Measurements from ENCODE around the gene CHRM1.

DNA sequence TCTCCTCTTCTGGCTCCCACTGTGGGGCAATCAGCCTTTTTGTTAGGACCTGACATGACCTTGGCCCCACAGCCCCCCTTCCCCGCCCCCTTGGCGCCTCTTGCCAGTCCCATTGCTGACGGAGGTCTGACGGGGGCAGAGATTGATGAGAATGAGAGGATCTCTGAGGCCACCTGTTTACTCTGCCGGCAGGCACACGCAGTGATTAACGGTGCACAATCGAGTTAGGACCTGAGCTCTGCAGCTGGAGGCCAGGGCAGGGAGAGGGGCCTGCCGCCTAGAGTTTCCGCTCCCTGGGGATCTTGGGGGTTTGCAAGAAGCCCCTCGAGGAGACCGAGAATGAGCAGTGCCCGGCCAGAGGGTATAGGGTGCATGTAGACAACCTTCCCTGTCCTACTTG is 6.8 kb upstream of the CHRM1 start:
- TF ChIP-seq MYC (CRISPR knock-in tag; IDR thresholded peaks at IDR 0.05; ENCODE audit: borderline replicate concordance) (no peak), CENPX (CRISPR knock-in tag; IDR thresholded peaks at IDR 0.05) (no peak), MEIS2 (CRISPR knock-in tag; IDR thresholded peaks at IDR 0.05) (no peak), POLR2A (IDR thresholded peaks at IDR 0.05; ENCODE audit: insufficient read depth in 1 of 2, low read depth in 2 of 2, low read length in 2 of 2) (no peak)
- TF ChIP-seq, protein P1, sequence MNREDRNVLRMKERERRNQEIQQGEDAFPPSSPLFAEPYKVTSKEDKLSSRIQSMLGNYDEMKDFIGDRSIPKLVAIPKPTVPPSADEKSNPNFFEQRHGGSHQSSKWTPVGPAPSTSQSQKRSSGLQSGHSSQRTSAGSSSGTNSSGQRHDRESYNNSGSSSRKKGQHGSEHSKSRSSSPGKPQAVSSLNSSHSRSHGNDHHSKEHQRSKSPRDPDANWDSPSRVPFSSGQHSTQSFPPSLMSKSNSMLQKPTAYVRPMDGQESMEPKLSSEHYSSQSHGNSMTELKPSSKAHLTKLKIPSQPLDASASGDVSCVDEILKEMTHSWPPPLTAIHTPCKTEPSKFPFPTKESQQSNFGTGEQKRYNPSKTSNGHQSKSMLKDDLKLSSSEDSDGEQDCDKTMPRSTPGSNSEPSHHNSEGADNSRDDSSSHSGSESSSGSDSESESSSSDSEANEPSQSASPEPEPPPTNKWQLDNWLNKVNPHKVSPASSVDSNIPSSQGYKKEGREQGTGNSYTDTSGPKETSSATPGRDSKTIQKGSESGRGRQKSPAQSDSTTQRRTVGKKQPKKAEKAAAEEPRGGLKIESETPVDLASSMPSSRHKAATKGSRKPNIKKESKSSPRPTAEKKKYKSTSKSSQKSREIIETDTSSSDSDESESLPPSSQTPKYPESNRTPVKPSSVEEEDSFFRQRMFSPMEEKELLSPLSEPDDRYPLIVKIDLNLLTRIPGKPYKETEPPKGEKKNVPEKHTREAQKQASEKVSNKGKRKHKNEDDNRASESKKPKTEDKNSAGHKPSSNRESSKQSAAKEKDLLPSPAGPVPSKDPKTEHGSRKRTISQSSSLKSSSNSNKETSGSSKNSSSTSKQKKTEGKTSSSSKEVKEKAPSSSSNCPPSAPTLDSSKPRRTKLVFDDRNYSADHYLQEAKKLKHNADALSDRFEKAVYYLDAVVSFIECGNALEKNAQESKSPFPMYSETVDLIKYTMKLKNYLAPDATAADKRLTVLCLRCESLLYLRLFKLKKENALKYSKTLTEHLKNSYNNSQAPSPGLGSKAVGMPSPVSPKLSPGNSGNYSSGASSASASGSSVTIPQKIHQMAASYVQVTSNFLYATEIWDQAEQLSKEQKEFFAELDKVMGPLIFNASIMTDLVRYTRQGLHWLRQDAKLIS (CRISPR knock-in tag; IDR thresholded peaks at IDR 0.05): no peak
- TF ChIP-seq, protein P2, sequence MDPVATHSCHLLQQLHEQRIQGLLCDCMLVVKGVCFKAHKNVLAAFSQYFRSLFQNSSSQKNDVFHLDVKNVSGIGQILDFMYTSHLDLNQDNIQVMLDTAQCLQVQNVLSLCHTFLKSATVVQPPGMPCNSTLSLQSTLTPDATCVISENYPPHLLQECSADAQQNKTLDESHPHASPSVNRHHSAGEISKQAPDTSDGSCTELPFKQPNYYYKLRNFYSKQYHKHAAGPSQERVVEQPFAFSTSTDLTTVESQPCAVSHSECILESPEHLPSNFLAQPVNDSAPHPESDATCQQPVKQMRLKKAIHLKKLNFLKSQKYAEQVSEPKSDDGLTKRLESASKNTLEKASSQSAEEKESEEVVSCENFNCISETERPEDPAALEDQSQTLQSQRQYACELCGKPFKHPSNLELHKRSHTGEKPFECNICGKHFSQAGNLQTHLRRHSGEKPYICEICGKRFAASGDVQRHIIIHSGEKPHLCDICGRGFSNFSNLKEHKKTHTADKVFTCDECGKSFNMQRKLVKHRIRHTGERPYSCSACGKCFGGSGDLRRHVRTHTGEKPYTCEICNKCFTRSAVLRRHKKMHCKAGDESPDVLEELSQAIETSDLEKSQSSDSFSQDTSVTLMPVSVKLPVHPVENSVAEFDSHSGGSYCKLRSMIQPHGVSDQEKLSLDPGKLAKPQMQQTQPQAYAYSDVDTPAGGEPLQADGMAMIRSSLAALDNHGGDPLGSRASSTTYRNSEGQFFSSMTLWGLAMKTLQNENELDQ (CRISPR knock-in tag; IDR thresholded peaks at IDR 0.05; ENCODE audit: borderline replicate concordance): no peak

All from HepG2 (cell line).